ENCODE results near the gene SYT17.
"Not testable (repeated sequence)": the region's sequence is repeated elsewhere in the genome, so short reads cannot be mapped to it uniquely, and the experiment has no call there.

The SYT17 gene

GRCh38 chr16:19185510-19185851 lies 17.4 kb downstream of the SYT17 start:
- peak overlapping the region; percentile 85 for H3K18ac ChIP-seq (ENCODE audit: low read length)
- no peaks in the 10 kb centered on the region for H3K9me3 ChIP-seq (replicated peaks in 1 of 2; ENCODE audit: control insufficient read depth in 2 of 2, insufficient read depth in 1 of 2, low read depth in 1 of 2, low read length in 2 of 2)
- no peak overlapping the region for H2BK12ac ChIP-seq (ENCODE audit: low read length)
- peaks cover 0 to 20% of the 10 kb centered on the region in 2 donors for H3K36me3 ChIP-seq (replicated peaks in 1 of 2; ENCODE audit: control insufficient read depth in 2 of 2, insufficient read depth in 2 of 2, low read length in 2 of 2)
- no peak overlapping the region for H3K4ac ChIP-seq (ENCODE audit: low read length)
- H4K91ac ChIP-seq (ENCODE audit: low read depth, low read length, poor library complexity), result no peak overlapping the region
- no peak overlapping the region for H3K23ac ChIP-seq (ENCODE audit: low read depth, low read length, poor library complexity)
- H3K79me1 ChIP-seq (ENCODE audit: low read depth, low read length), result no peaks in the 10 kb centered on the region
- no peak overlapping the region for H2AK5ac ChIP-seq (ENCODE audit: low read depth, low read length)
- no peak overlapping the region for H2BK120ac ChIP-seq (ENCODE audit: low read depth, low read length)
- no peaks in the 10 kb centered on the region for H3K27me3 ChIP-seq (ENCODE audit: control insufficient read depth in 3 of 3, insufficient read depth in 3 of 3, low read depth in 1 of 3, low read length in 3 of 3)
- H3K27ac ChIP-seq (replicated peaks; ENCODE audit: low read length), result no peak overlapping the region
- H3K4me3 ChIP-seq (ENCODE audit: low read length in 2 of 2), result no peak overlapping the region
- no peak overlapping the region for H4K8ac ChIP-seq (ENCODE audit: low read depth, low read length)
- WGBS, 2 donors (ENCODE audit: extremely low coverage in 2 of 2, insufficient read length in 2 of 2, insufficient replicate concordance in 1 of 2), result no CpG with 5 or more reads among the region's 8 CpGs
- H3K4me1 ChIP-seq (ENCODE audit: control insufficient read depth in 2 of 2, insufficient read depth in 1 of 2, low read depth in 1 of 2, low read length in 2 of 2), result peaks cover 2 to 6% of the 10 kb centered on the region in 2 donors
- H2BK5ac ChIP-seq (ENCODE audit: low read length), result no peak overlapping the region
- no peak overlapping the region for H3K4me2 ChIP-seq (ENCODE audit: insufficient read depth, low read length, poor library complexity, severe bottlenecking)
- H3K14ac ChIP-seq (ENCODE audit: low read length), result no peak overlapping the region
- DNase-seq (ENCODE audit: low spot score), result no peak
- H3K9ac ChIP-seq (ENCODE audit: low read depth, low read length, poor library complexity), result no peak overlapping the region
- H2AFZ ChIP-seq (ENCODE audit: low read length), result no peak overlapping the region
- no peak overlapping the region for H2BK15ac ChIP-seq (ENCODE audit: low read length)

GRCh38 chr16:19186408-19186807 lies 18.4 kb downstream of the SYT17 start:
- no peak overlapping the region for H3K18ac ChIP-seq (ENCODE audit: low read length)
- no peak overlapping the region for H3K23ac ChIP-seq (ENCODE audit: low read depth, low read length, poor library complexity)
- no peak overlapping the region for H4K8ac ChIP-seq (ENCODE audit: low read depth, low read length)
- H3K9me3 ChIP-seq (replicated peaks in 1 of 2; ENCODE audit: control insufficient read depth in 2 of 2, insufficient read depth in 1 of 2, low read depth in 1 of 2, low read length in 2 of 2), result no peaks in the 10 kb centered on the region
- H2BK12ac ChIP-seq (ENCODE audit: low read length), result no peak overlapping the region
- no peak overlapping the region for H2BK5ac ChIP-seq (ENCODE audit: low read length)
- H3K79me1 ChIP-seq (ENCODE audit: low read depth, low read length), result no peaks in the 10 kb centered on the region
- H2AFZ ChIP-seq (ENCODE audit: low read length), result no peak overlapping the region
- H3K27ac ChIP-seq (replicated peaks; ENCODE audit: low read length), result no peak overlapping the region
- H3K9ac ChIP-seq (ENCODE audit: low read depth, low read length, poor library complexity), result no peak overlapping the region
- no peak overlapping the region for H2BK15ac ChIP-seq (ENCODE audit: low read length)
- no peak overlapping the region for H3K4me2 ChIP-seq (ENCODE audit: insufficient read depth, low read length, poor library complexity, severe bottlenecking)
- no peak overlapping the region for H3K14ac ChIP-seq (ENCODE audit: low read length)
- no peak overlapping the region for H2AK5ac ChIP-seq (ENCODE audit: low read depth, low read length)
- WGBS, 2 donors (ENCODE audit: extremely low coverage in 2 of 2, insufficient read length in 2 of 2, insufficient replicate concordance in 1 of 2), result no CpG with 5 or more reads among the region's 6 CpGs
- H3K4me1 ChIP-seq (ENCODE audit: control insufficient read depth in 2 of 2, insufficient read depth in 1 of 2, low read depth in 1 of 2, low read length in 2 of 2), result peaks cover 2 to 6% of the 10 kb centered on the region in 2 donors
- no peak overlapping the region for H4K91ac ChIP-seq (ENCODE audit: low read depth, low read length, poor library complexity)
- peaks cover 0 to 13% of the 10 kb centered on the region in 2 donors for H3K36me3 ChIP-seq (replicated peaks in 1 of 2; ENCODE audit: control insufficient read depth in 2 of 2, insufficient read depth in 2 of 2, low read length in 2 of 2)
- DNase-seq (ENCODE audit: low spot score), result no peak
- no peaks in the 10 kb centered on the region for H3K27me3 ChIP-seq (ENCODE audit: control insufficient read depth in 3 of 3, insufficient read depth in 3 of 3, low read depth in 1 of 3, low read length in 3 of 3)
- no peak overlapping the region for H2BK120ac ChIP-seq (ENCODE audit: low read depth, low read length)
- no peak overlapping the region for H3K4ac ChIP-seq (ENCODE audit: low read length)
- no peak overlapping the region for H3K4me3 ChIP-seq (ENCODE audit: low read length in 2 of 2)

GRCh38 chr16:19187961-19188360 lies 19.9 kb downstream of the SYT17 start:
- H2BK5ac ChIP-seq (ENCODE audit: low read length); H2BK12ac ChIP-seq (ENCODE audit: low read length); H2BK15ac ChIP-seq (ENCODE audit: low read length); H3K79me1 ChIP-seq (ENCODE audit: low read depth, low read length); H2BK120ac ChIP-seq (ENCODE audit: low read depth, low read length); H3K23ac ChIP-seq (ENCODE audit: low read depth, low read length, poor library complexity); H4K8ac ChIP-seq (ENCODE audit: low read depth, low read length); H3K4me1 ChIP-seq (ENCODE audit: control insufficient read depth in 2 of 2, insufficient read depth in 1 of 2, low read depth in 1 of 2, low read length in 2 of 2); H3K4me2 ChIP-seq (ENCODE audit: insufficient read depth, low read length, poor library complexity, severe bottlenecking); H3K14ac ChIP-seq (ENCODE audit: low read length); H3K4ac ChIP-seq (ENCODE audit: low read length); H3K27me3 ChIP-seq (ENCODE audit: control insufficient read depth in 3 of 3, insufficient read depth in 3 of 3, low read depth in 1 of 3, low read length in 3 of 3); H3K18ac ChIP-seq (ENCODE audit: low read length); H4K91ac ChIP-seq (ENCODE audit: low read depth, low read length, poor library complexity); H3K9ac ChIP-seq (ENCODE audit: low read depth, low read length, poor library complexity); H2AK5ac ChIP-seq (ENCODE audit: low read depth, low read length); H3K4me3 ChIP-seq (ENCODE audit: low read length in 2 of 2); H2AFZ ChIP-seq (ENCODE audit: low read length); DNase-seq (ENCODE audit: low spot score); H3K9me3 ChIP-seq (replicated peaks in 1 of 2; ENCODE audit: control insufficient read depth in 2 of 2, insufficient read depth in 1 of 2, low read depth in 1 of 2, low read length in 2 of 2); H3K27ac ChIP-seq (replicated peaks; ENCODE audit: low read length): not testable (repeated sequence)
- peaks cover 0 to 11% of the 10 kb centered on the region in 2 donors for H3K36me3 ChIP-seq (replicated peaks in 1 of 2; ENCODE audit: control insufficient read depth in 2 of 2, insufficient read depth in 2 of 2, low read length in 2 of 2)
- WGBS, 2 donors (ENCODE audit: extremely low coverage in 2 of 2, insufficient read length in 2 of 2, insufficient replicate concordance in 1 of 2), result no CpG with 5 or more reads among the region's 3 CpGs

GRCh38 chr16:19188406-19188805 lies 20.4 kb downstream of the SYT17 start:
- no peak overlapping the region for H3K4me2 ChIP-seq (ENCODE audit: insufficient read depth, low read length, poor library complexity, severe bottlenecking)
- H3K27ac ChIP-seq (replicated peaks; ENCODE audit: low read length), result no peak overlapping the region
- no peak overlapping the region for H2BK15ac ChIP-seq (ENCODE audit: low read length)
- H3K36me3 ChIP-seq (replicated peaks in 1 of 2; ENCODE audit: control insufficient read depth in 2 of 2, insufficient read depth in 2 of 2, low read length in 2 of 2), result peaks cover 0 to 11% of the 10 kb centered on the region in 2 donors
- H2BK120ac ChIP-seq (ENCODE audit: low read depth, low read length), result no peak overlapping the region
- no peak overlapping the region for H3K18ac ChIP-seq (ENCODE audit: low read length)
- no peak overlapping the region for H4K8ac ChIP-seq (ENCODE audit: low read depth, low read length)
- no peak overlapping the region for H3K9ac ChIP-seq (ENCODE audit: low read depth, low read length, poor library complexity)
- H2AFZ ChIP-seq (ENCODE audit: low read length), result no peak overlapping the region
- peaks cover 0 to 2% (median 0%) of the 10 kb centered on the region in 3 experiments for H3K27me3 ChIP-seq (ENCODE audit: control insufficient read depth in 3 of 3, insufficient read depth in 3 of 3, low read depth in 1 of 3, low read length in 3 of 3)
- H2BK5ac ChIP-seq (ENCODE audit: low read length), result no peak overlapping the region
- no peak overlapping the region for H3K23ac ChIP-seq (ENCODE audit: low read depth, low read length, poor library complexity)
- no CpG with 5 or more reads among the region's 5 CpGs for WGBS, 2 donors (ENCODE audit: extremely low coverage in 2 of 2, insufficient read length in 2 of 2, insufficient replicate concordance in 1 of 2)
- H3K4me1 ChIP-seq (ENCODE audit: control insufficient read depth in 2 of 2, insufficient read depth in 1 of 2, low read depth in 1 of 2, low read length in 2 of 2), result peaks cover 2 to 6% of the 10 kb centered on the region in 2 donors
- H3K4me3 ChIP-seq (ENCODE audit: low read length in 2 of 2), result no peak overlapping the region
- no peak overlapping the region for H4K91ac ChIP-seq (ENCODE audit: low read depth, low read length, poor library complexity)
- H3K4ac ChIP-seq (ENCODE audit: low read length), result no peak overlapping the region
- H2BK12ac ChIP-seq (ENCODE audit: low read length), result no peak overlapping the region
- H3K79me1 ChIP-seq (ENCODE audit: low read depth, low read length), result no peaks in the 10 kb centered on the region
- no peak overlapping the region for H2AK5ac ChIP-seq (ENCODE audit: low read depth, low read length)
- no peak for DNase-seq (ENCODE audit: low spot score)
- H3K9me3 ChIP-seq (replicated peaks in 1 of 2; ENCODE audit: control insufficient read depth in 2 of 2, insufficient read depth in 1 of 2, low read depth in 1 of 2, low read length in 2 of 2), result no peaks in the 10 kb centered on the region
- no peak overlapping the region for H3K14ac ChIP-seq (ENCODE audit: low read length)
